K562 (cell line): ENCODE measurements around the gene F12. TPM values are rescaled to one million over a fixed set of nuclear protein-coding genes. Genes with fewer than 3 reads are reported as not detected.
A peak's percentile ranks its signal among the peaks of the same experiment; 100 is the strongest.

ENCODE experiments used
- ARID1B ChIP-seq: fragments of 450-650 bp; IDR thresholded peaks from 2 replicates; pipeline ENCODE4 v1.6.1; 2016; ENCODE audit warnings: antibody characterized with exemption, mild to moderate bottlenecking, inconsistent platforms
- BRD9 ChIP-seq: fragments of 450-650 bp; IDR thresholded peaks from 2 replicates; pipeline ENCODE4 v1.6.1; 2018; ENCODE audit warnings: low read depth; ENCODE audit not compliant: partially characterized antibody
- CREM ChIP-seq: IDR thresholded peaks from 2 replicates; pipeline ENCODE4 v1.6.1; 2014; ENCODE audit warnings: antibody characterized with exemption, low read depth
- FOXK2 ChIP-seq, 2 experiments: fragments of 450-650 bp; IDR thresholded peaks in 1 of 2; conservative IDR thresholded peaks in 1 of 2; 2 replicates each; pipeline ENCODE4 v1.6.1; 2016; ENCODE audit warnings: low read depth in 2 of 2, mild to moderate bottlenecking in 1 of 2
- GABPB1 ChIP-seq: sonication (generic); formaldehyde crosslinking; IDR thresholded peaks from 2 replicates; pipeline ENCODE4 v1.8.0; 2022; ENCODE audit warnings: mild to moderate bottlenecking, missing genetic modification reagents
- MEF2A ChIP-seq: IDR thresholded peaks from 2 replicates; pipeline ENCODE4 v1.6.1; 2011; ENCODE audit warnings: low read depth, mild to moderate bottlenecking, low read length, moderate library complexity; ENCODE audit not compliant: control insufficient read depth
- RCOR1 ChIP-seq, 2 experiments: IDR thresholded peaks; 2 replicates each; pipeline ENCODE4 v1.6.1; 2012; ENCODE audit warnings: low read depth in 2 of 2, low read length in 2 of 2, borderline replicate concordance in 1 of 2, improper control_type of control experiment in 1 of 2
- RFX7 ChIP-seq: fragments of 250-450 bp; sonication (Bioruptor Pico); IDR thresholded peaks from 2 replicates; pipeline ENCODE4 v1.5.1; 2021; ENCODE audit warnings: mild to moderate bottlenecking
- RNF2 ChIP-seq: sonication (generic); IDR thresholded peaks from 2 replicates; pipeline ENCODE4 v1.6.1; 2016
- TEAD4 ChIP-seq, 2 experiments: sonication (generic) in 1 of 2; formaldehyde crosslinking in 1 of 2; IDR thresholded peaks; 2 replicates each; pipeline versions ENCODE4 v1.6.1 to v1.8.0; 2012 to 2022; ENCODE audit warnings: borderline replicate concordance in 1 of 2, inconsistent platforms in 1 of 2, low read length in 1 of 2, mild to moderate bottlenecking in 1 of 2, missing genetic modification reagents in 1 of 2
- TFAM ChIP-seq: fragments of 250-450 bp; sonication (Bioruptor Pico); conservative IDR thresholded peaks from 2 replicates; pipeline ENCODE4 v1.5.0; 2021; ENCODE audit warnings: mild to moderate bottlenecking, moderate library complexity
- ZNF589 ChIP-seq: fragments of 200-800 bp; sonication (Bioruptor generic); IDR thresholded peaks from 2 replicates; pipeline ENCODE4 v1.6.1; 2016; ENCODE audit warnings: low read depth, missing genetic modification characterization, missing compliant biosample characterization
- ZNF699 ChIP-seq: fragments of 250-450 bp; sonication (Bioruptor Pico); IDR thresholded peaks from 2 replicates; pipeline ENCODE4 v1.8.0; 2021; ENCODE audit warnings: mild to moderate bottlenecking, moderate library complexity; ENCODE audit not compliant: insufficient replicate concordance
- polyA plus RNA-seq, 8 experiments: library from polyadenylated mRNA; depleted of rRNA in 4 of 8; stranded (reverse) in 5 of 8; unstranded in 3 of 8; fragments of >200 nt; fragmentation: Nextera tagmentation in 2 of 8; fragmentation: Illumina TruSeq in 1 of 8; extraction: Ambion mirVana in 2 of 8; extraction: Trizol in 1 of 8; gene quantifications; 2 replicates each; pipeline versions ENCODE4 v1.2.1 to v1.2.3, GENCODE V29; 2011 to 2014; ENCODE audit warnings: inconsistent platforms in 1 of 8, missing spikeins in 1 of 8
- total RNA-seq, 7 experiments: library from RNA; depleted of rRNA in 6 of 7; stranded (reverse); fragments of >200 nt in 6 of 7; fragmentation: Illumina TruSeq in 2 of 7; extraction: Trizol in 2 of 7; gene quantifications; 2 replicates each; pipeline versions ENCODE4 v1.2.1 to v1.2.3, GENCODE V29; 2011 to 2021; ENCODE audit warnings: low replicate concordance in 1 of 7
- TF ChIP-seq, protein P1 (sequence below): fragments of 450-650 bp; IDR thresholded peaks from 2 replicates; pipeline ENCODE4 v1.7.0; 2016; ENCODE audit warnings: borderline replicate concordance
- TF ChIP-seq, protein P2 (sequence below): fragments of 450-650 bp; formaldehyde crosslinking; IDR thresholded peaks from 2 replicates; pipeline ENCODE4 v1.4.0; 2022; ENCODE audit warnings: missing genetic modification characterization
- TF ChIP-seq, protein P3 (sequence below): sonication (generic); formaldehyde crosslinking; IDR thresholded peaks from 2 replicates; pipeline ENCODE4 v1.8.0; 2022; ENCODE audit warnings: missing genetic modification reagents, mild to moderate bottlenecking, borderline replicate concordance
- TF ChIP-seq, protein P4 (sequence below): sonication (generic); formaldehyde crosslinking; IDR thresholded peaks from 2 replicates; pipeline ENCODE4 v1.9.0; 2022; ENCODE audit warnings: mild to moderate bottlenecking, missing genetic modification reagents
- TF ChIP-seq, protein P5 (sequence below), 2 experiments: fragments of 450-650 bp in 1 of 2; sonication (generic) in 1 of 2; formaldehyde crosslinking in 1 of 2; IDR thresholded peaks in 1 of 2; conservative IDR thresholded peaks in 1 of 2; 2 replicates each; pipeline versions ENCODE4 v1.6.1 to v1.8.1; 2016 to 2023; ENCODE audit warnings: mild to moderate bottlenecking in 2 of 2, moderate library complexity in 2 of 2, inconsistent platforms in 1 of 2, missing genetic modification reagents in 1 of 2

The F12 gene
- total and polyA plus RNA-seq, 9 of the 15 experiments (the other 6 are each of a cell fraction or from before 2014, with no cell fraction given), result 0.59 to 18.3 (median 3.6) TPM

DNA sequence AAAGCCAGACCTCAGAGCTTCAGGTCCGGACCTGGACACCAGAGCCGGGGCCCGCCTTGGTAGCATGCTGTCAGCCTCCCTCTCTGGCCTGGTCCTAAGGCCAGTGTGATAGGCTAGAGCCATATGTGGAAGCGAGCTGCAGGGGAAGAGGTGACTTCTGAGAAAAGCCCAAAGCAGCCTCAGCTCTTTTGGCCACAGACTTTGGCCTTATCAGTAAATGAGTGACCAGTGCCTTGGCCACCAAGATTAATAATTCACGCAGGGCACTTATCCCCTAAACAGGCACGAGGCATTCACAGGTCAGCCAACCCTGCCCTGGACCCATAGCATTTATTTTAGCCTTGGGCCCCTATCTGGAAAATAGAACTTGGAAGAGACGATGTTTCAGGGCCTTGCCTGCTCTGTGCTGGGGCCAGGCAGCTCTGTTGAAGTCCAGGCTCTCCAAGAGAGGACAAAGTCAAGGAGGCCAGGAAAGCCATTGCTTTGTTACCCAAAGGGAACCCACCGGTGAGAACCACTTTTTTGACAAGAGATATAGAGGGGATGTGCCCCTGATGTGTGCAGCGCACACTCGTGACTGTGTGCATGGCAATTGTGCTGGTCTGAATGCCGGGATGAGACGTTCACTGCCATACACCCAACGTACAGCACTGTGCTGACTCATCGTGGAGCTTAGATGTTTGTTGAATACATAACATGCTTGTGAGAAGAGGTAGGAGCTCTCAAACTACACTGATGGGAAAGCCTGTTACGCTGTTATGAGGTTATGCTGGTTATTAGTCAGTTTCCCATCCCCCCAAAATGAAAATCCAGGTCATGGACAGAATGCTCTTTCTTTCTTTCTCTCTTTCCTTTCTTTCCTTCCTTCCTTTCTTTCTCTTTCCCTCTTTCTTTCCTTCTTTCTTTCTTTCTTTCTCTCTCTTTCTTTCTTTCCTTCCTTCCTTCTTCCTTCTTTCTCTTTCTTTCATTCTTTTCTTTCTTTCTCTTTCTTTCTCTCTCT, 30.2 kb downstream of the F12 start (continued):
- TF ChIP-seq, protein P1, sequence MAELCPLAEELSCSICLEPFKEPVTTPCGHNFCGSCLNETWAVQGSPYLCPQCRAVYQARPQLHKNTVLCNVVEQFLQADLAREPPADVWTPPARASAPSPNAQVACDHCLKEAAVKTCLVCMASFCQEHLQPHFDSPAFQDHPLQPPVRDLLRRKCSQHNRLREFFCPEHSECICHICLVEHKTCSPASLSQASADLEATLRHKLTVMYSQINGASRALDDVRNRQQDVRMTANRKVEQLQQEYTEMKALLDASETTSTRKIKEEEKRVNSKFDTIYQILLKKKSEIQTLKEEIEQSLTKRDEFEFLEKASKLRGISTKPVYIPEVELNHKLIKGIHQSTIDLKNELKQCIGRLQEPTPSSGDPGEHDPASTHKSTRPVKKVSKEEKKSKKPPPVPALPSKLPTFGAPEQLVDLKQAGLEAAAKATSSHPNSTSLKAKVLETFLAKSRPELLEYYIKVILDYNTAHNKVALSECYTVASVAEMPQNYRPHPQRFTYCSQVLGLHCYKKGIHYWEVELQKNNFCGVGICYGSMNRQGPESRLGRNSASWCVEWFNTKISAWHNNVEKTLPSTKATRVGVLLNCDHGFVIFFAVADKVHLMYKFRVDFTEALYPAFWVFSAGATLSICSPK, result peak; percentile 91
- TF ChIP-seq, protein P2, sequence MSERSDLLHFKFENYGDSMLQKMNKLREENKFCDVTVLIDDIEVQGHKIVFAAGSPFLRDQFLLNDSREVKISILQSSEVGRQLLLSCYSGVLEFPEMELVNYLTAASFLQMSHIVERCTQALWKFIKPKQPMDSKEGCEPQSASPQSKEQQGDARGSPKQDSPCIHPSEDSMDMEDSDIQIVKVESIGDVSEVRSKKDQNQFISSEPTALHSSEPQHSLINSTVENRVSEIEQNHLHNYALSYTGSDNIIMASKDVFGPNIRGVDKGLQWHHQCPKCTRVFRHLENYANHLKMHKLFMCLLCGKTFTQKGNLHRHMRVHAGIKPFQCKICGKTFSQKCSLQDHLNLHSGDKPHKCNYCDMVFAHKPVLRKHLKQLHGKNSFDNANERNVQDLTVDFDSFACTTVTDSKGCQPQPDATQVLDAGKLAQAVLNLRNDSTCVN (CRISPR knock-in tag), result peak; percentile 32; the same call in 1 of the 2 replicates
- peak; percentile 47; the same call in 1 of the 2 replicates for TF ChIP-seq ZNF589 (CRISPR knock-in tag)
- peak; percentile 63 for TF ChIP-seq GABPB1 (CRISPR knock-in tag)
- TF ChIP-seq RCOR1 (IDR thresholded peaks at IDR 0.05; ENCODE audit: borderline replicate concordance in 1 of 2, low read depth in 2 of 2, low read length in 2 of 2), result peak in 1 of 2 experiments; percentile 44; a peak in 1 of 4 replicates
- no peak for TF ChIP-seq ZNF699 (CRISPR knock-in tag)
- TF ChIP-seq BRD9, result peak; percentile 86
- no peak for TF ChIP-seq MEF2A
- TF ChIP-seq, protein P3, sequence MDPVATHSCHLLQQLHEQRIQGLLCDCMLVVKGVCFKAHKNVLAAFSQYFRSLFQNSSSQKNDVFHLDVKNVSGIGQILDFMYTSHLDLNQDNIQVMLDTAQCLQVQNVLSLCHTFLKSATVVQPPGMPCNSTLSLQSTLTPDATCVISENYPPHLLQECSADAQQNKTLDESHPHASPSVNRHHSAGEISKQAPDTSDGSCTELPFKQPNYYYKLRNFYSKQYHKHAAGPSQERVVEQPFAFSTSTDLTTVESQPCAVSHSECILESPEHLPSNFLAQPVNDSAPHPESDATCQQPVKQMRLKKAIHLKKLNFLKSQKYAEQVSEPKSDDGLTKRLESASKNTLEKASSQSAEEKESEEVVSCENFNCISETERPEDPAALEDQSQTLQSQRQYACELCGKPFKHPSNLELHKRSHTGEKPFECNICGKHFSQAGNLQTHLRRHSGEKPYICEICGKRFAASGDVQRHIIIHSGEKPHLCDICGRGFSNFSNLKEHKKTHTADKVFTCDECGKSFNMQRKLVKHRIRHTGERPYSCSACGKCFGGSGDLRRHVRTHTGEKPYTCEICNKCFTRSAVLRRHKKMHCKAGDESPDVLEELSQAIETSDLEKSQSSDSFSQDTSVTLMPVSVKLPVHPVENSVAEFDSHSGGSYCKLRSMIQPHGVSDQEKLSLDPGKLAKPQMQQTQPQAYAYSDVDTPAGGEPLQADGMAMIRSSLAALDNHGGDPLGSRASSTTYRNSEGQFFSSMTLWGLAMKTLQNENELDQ, result no peak
- TF ChIP-seq TFAM (CRISPR knock-in tag), result no peak
- 0 out of 2 replicates have a peak, but pooled peaks have one; percentile 7 for TF ChIP-seq RNF2
- peak; percentile 69 for TF ChIP-seq ARID1B
- TF ChIP-seq, protein P4, sequence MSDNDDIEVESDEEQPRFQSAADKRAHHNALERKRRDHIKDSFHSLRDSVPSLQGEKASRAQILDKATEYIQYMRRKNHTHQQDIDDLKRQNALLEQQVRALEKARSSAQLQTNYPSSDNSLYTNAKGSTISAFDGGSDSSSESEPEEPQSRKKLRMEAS, result peak; percentile 62
- TF ChIP-seq CREM, result 0 out of 2 replicates have a peak, but pooled peaks have one; percentile 43
- TF ChIP-seq, protein P5, sequence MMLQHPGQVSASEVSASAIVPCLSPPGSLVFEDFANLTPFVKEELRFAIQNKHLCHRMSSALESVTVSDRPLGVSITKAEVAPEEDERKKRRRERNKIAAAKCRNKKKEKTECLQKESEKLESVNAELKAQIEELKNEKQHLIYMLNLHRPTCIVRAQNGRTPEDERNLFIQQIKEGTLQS (IDR thresholded peaks at IDR 0.05), result peak; percentile 90
- TF ChIP-seq, protein P5 (CRISPR knock-in tag; conservative IDR thresholded peaks at IDR 0.05), result no peak
- TF ChIP-seq TEAD4 (IDR thresholded peaks at IDR 0.05; ENCODE audit: low read length), result peak; percentile 48; the same call in 1 of the 2 replicates
- TF ChIP-seq TEAD4 (CRISPR knock-in tag; IDR thresholded peaks at IDR 0.05; ENCODE audit: borderline replicate concordance), result no peak
- peak; percentile 61 to 64 for TF ChIP-seq FOXK2 (conservative IDR thresholded peaks at IDR 0.05 in 1 of 2, IDR thresholded peaks at IDR 0.05 in 1 of 2; ENCODE audit: low read depth in 2 of 2)
- TF ChIP-seq RFX7 (CRISPR knock-in tag), result 0 out of 2 replicates have a peak, but pooled peaks have one; percentile 70
